ENCODE data around the gene CNDP2.
"Not testable (repeated sequence)": the region's sequence is repeated elsewhere in the genome, so short reads cannot be mapped to it uniquely, and the experiment has no call there.

Gene CNDP2

GRCh38 chr18:74473976-74474640, 22.1 kb upstream of the CNDP2 start:
- no peak for DNase-seq

GRCh38 chr18:74476140-74476539, 20.0 kb upstream of the CNDP2 start:
- no peak for DNase-seq

- no peak for DNase-seq
Measured at GRCh38 chr18:74477771-74478170, 18.4 kb upstream of the CNDP2 start.

GRCh38 chr18:74478316-74478715, 17.8 kb upstream of the CNDP2 start:
- DNase-seq: no peak

- no peak for DNase-seq
Measured at GRCh38 chr18:74478880-74479279, 17.3 kb upstream of the CNDP2 start.

- DNase-seq: no peak
Measured at GRCh38 chr18:74479486-74480148, 16.5 kb upstream of the CNDP2 start.

- DNase-seq: no peak
Measured at GRCh38 chr18:74480149-74480651, 16.0 kb upstream of the CNDP2 start.

- no peak for DNase-seq
Measured at GRCh38 chr18:74482697-74483096, 13.5 kb upstream of the CNDP2 start.

- DNase-seq: no peak
Measured at GRCh38 chr18:74486119-74486849, 9.9 kb upstream of the CNDP2 start.

- no peak for DNase-seq
Measured at GRCh38 chr18:74488354-74488753, 7.8 kb upstream of the CNDP2 start.

GRCh38 chr18:74488864-74489263, 7.3 kb upstream of the CNDP2 start:
- DNase-seq: no peak

GRCh38 chr18:74489676-74490075, 6.5 kb upstream of the CNDP2 start:
- no peak for DNase-seq

GRCh38 chr18:74492259-74492658, 3.9 kb upstream of the CNDP2 start:
- no peak for DNase-seq

GRCh38 chr18:74493689-74494088, 2.5 kb upstream of the CNDP2 start:
- DNase-seq: peak; percentile 83

GRCh38 chr18:74494514-74494913, 1.6 kb upstream of the CNDP2 start:
- no peak for DNase-seq

- DNase-seq: no peak
Measured at GRCh38 chr18:74496508-74497323, 553 bp downstream of the CNDP2 start.

GRCh38 chr18:74497324-74497676, 1.1 kb downstream of the CNDP2 start:
- no peak for DNase-seq

GRCh38 chr18:74497778-74498177, 1.6 kb downstream of the CNDP2 start:
- DNase-seq: no peak

GRCh38 chr18:74498712-74499627, 2.8 kb downstream of the CNDP2 start:
- peak; percentile 83 for DNase-seq

- peak; percentile 62 for DNase-seq
Measured at GRCh38 chr18:74499633-74500032, 3.5 kb downstream of the CNDP2 start.

- no peak for DNase-seq
Measured at GRCh38 chr18:74500372-74500771, 4.2 kb downstream of the CNDP2 start.

- not testable (repeated sequence) for DNase-seq
Measured at GRCh38 chr18:74500774-74501173, 4.6 kb downstream of the CNDP2 start.
